NCI-H1092 treated with DMSO at 0.1 percent for 48 hours (cell line): ENCODE data around the gene GAP43.

Source experiments
- DNase-seq: peaks from one replicate; lab custom pipeline; 2025; lab: John Stamatoyannopoulos, UW

Gene GAP43

DNA sequence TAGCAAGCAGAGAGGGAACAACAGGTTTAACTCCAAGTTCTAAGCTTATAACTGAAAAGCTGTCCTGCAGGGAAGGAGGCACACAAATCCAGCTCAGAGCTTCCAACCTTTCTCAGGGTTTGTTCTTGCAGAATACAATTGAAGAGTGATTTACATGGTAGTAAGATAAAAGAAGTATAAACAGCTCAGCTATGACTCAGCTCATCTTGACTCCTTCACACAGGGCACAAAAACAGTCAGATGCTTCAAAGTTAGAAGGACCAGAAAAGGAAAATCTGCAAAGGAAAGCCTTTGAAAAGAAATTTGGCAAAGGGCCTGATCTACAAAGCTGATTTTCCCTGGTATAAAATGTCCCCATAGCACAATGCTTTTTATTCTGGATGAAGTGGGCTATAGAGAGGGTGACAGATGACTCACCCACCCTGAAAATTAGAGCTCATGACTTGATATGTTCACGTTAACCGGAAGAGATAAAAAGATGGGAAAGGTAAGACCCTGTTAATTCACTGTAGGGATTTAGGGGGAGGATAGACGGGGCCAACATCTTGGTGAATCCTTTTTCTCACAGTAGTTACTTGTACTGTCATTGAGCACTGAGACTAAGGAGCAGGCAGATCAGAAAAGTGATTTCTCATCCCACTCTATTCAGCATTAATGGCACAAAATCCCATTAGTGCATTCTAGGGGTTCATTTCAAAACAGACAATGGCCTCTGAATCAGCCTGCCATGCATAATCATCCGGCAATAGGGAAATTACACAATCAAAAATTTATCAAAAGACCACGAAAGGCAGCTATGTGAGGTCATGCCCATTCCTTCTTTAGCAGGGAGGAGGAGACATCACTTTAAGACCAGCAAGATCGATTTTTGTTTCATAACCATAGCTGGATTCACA is 143.5 kb downstream of the GAP43 start:
- DNase-seq, result no peak

- DNase-seq, result no peak
Observed at GRCh38 chr3:115768661-115769060, 145.4 kb downstream of the GAP43 start.
